AG09319 (cell line): ENCODE results near the gene BMAL2.

Source experiments
- DNase-seq: peaks from one replicate; pipeline ENCODE4 v3.0.0-alpha.2; 2010; ENCODE audit warnings: low read depth; ENCODE audit errors: extremely low read depth
- CTCF ChIP-seq: IDR thresholded peaks from 2 replicates; pipeline ENCODE4 v1.5.1; 2011; ENCODE audit warnings: low read depth, mild to moderate bottlenecking, inconsistent platforms, low read length, moderate library complexity

The BMAL2 gene

DNA sequence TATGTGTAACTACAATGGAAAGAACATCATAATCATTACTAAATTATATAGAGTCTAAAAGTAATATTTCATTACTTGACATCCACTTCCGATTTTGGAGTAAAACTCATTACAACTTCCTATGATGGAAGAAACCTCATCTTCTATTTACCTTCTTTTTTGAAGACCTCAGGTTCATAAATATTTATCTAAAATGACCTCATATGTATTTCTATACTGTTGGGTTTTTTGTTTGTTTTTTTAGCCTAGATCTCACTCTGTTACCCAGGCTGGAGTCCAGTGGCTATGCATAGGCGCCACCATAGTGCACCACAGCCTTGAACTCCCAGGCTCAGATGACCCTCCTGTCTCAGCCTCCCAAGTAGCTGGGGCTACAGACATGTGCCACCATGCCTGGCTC is 39.9 kb upstream of the BMAL2 start:
- no peak for DNase-seq
- TF ChIP-seq CTCF = no peak

DNA sequence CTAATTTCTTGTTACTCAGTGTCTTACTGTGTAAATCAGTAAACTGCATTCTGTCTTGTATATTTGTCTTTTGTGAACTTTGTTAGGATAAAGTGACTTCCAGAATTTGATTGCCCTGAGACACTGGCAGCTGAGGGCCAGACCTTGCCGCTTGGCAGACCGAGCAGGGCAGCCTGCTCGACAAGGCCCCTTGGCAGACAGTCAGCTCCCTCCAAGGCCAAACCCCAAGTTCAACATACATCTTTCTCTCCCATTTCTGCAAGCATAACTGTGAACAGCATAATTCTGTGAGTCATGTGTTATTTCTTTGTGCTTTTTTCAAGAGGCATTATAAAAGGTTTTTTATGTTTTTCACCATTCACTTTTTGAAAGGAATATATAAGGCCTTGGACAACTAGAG is 39.2 kb upstream of the BMAL2 start:
- no peak for DNase-seq
- no peak for TF ChIP-seq CTCF

- no peak for TF ChIP-seq CTCF
- no peak for DNase-seq
Observed at GRCh38 chr12:27296674-27297073, 36.0 kb upstream of the BMAL2 start.

DNA sequence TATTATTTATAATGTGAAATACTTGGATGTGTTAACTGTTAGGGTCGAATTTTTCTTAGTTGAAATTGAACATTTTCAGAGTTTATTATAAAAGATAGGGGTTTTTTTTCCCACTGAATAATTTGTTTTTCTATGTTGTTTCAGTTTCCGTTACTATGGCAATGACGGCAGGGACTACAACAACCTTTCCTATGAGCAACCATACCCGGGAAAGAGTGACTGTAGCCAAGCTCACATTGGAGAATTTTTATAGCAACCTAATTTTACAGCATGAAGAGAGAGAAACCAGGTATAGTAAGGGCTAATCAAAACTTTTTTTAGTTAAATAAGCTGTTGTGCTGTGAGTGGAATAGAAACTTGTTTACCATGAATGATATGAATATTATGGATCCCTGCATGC is 35.1 kb upstream of the BMAL2 start:
- TF ChIP-seq CTCF = no peak
- no peak for DNase-seq

- no peak for DNase-seq
- TF ChIP-seq CTCF = no peak
Observed at GRCh38 chr12:27299102-27299501, 33.5 kb upstream of the BMAL2 start.

GRCh38 chr12:27300226-27300625 is 32.4 kb upstream of the BMAL2 start:
- no peak for DNase-seq
- TF ChIP-seq CTCF = no peak

- TF ChIP-seq CTCF = no peak
- no peak for DNase-seq
Observed at GRCh38 chr12:27303139-27304111, 29.2 kb upstream of the BMAL2 start.
